SK-N-SH (cell line): ENCODE measurements around the gene ZNF407.

Experiments
- CHD2 ChIP-seq: fragments of 150-350 bp; IDR thresholded peaks from 2 replicates; pipeline ENCODE4 v1.6.1; 2018; ENCODE audit warnings: low read length; ENCODE audit not compliant: partially characterized antibody
- EP300 ChIP-seq, 2 experiments: IDR thresholded peaks; 2 replicates each; pipeline versions ENCODE4 v1.4.0 to v1.6.1; 2012; ENCODE audit warnings: borderline replicate concordance in 1 of 2, low read depth in 1 of 2, low read length in 1 of 2
- EZH2phosphoT487 ChIP-seq: fragments of 200-600 bp; sonication (generic); IDR thresholded peaks from 2 replicates; pipeline ENCODE4 v1.6.1; 2017; ENCODE audit warnings: low read depth, mixed run types, mild to moderate bottlenecking, antibody characterized with exemption, moderate library complexity, borderline replicate concordance
- FOXM1 ChIP-seq: IDR thresholded peaks from 2 replicates; pipeline ENCODE4 v1.4.0; 2012; ENCODE audit warnings: low read depth, mild to moderate bottlenecking
- MEF2A ChIP-seq: IDR thresholded peaks from 2 replicates; pipeline ENCODE4 v1.4.0; 2012; ENCODE audit warnings: low read depth, borderline replicate concordance
- MXI1 ChIP-seq: IDR thresholded peaks from 2 replicates; pipeline ENCODE4 v1.6.1; 2012; ENCODE audit warnings: mild to moderate bottlenecking, low read depth, low read length, improper control_type of control experiment
- TAF1 ChIP-seq: IDR thresholded peaks from 2 replicates; pipeline ENCODE4 v1.6.1; 2012; ENCODE audit warnings: low read depth, mild to moderate bottlenecking, low read length, moderate library complexity, borderline replicate concordance
- TEAD4 ChIP-seq: IDR thresholded peaks from 2 replicates; pipeline ENCODE4 v1.4.0; 2012; ENCODE audit warnings: mild to moderate bottlenecking, borderline replicate concordance; ENCODE audit not compliant: insufficient read depth
- YY1 ChIP-seq: IDR thresholded peaks from 2 replicates; pipeline ENCODE4 v1.4.0; 2012; ENCODE audit warnings: low read depth, mild to moderate bottlenecking
- TF ChIP-seq, protein P1 (sequence below): fragments of 200-600 bp; sonication (generic); IDR thresholded peaks from 2 replicates; pipeline ENCODE4 v1.6.1; 2017; ENCODE audit warnings: antibody characterized with exemption, mild to moderate bottlenecking, moderate library complexity
- TF ChIP-seq, protein P2 (sequence below): fragments of 150-350 bp; IDR thresholded peaks from 2 replicates; pipeline ENCODE4 v1.6.1; 2017; ENCODE audit warnings: antibody characterized with exemption, low read length, low read depth, borderline replicate concordance
- TF ChIP-seq, protein P3 (sequence below): IDR thresholded peaks from 2 replicates; pipeline ENCODE4 v1.4.0; 2012; ENCODE audit warnings: low read depth
- TF ChIP-seq, protein P4 (sequence below): IDR thresholded peaks from 2 replicates; pipeline ENCODE4 v1.6.1; 2012; ENCODE audit warnings: mild to moderate bottlenecking, low read depth, low read length, moderate library complexity

DNA sequence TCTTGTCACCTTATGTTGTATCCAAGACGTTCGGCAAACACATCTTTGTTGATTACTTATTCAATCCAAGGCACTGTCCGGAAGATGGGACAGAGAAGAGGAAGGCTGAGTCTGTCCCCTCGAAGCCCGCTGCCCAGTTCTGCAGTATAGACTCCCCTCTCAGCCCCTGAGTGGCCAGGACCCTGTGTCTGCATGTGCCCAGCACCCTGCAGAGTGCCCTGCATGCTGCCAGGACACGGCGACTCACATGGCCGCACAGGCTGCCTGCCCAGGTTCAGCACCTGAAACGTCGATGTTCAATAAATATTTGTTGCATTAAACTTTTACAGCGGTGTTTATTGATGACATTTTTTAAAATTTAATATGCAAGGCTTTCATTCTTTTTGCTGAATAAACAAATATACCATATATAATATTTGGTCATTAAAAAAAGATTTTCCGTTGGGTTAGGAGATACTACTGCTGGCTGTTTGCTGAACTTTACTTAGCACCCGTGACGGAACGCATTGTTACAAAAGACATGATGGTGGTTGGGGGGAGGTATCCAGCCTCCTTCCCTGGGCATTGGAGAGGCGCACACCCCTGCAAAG lies 464.7 kb downstream of the ZNF407 start:
- TF ChIP-seq, protein P1, sequence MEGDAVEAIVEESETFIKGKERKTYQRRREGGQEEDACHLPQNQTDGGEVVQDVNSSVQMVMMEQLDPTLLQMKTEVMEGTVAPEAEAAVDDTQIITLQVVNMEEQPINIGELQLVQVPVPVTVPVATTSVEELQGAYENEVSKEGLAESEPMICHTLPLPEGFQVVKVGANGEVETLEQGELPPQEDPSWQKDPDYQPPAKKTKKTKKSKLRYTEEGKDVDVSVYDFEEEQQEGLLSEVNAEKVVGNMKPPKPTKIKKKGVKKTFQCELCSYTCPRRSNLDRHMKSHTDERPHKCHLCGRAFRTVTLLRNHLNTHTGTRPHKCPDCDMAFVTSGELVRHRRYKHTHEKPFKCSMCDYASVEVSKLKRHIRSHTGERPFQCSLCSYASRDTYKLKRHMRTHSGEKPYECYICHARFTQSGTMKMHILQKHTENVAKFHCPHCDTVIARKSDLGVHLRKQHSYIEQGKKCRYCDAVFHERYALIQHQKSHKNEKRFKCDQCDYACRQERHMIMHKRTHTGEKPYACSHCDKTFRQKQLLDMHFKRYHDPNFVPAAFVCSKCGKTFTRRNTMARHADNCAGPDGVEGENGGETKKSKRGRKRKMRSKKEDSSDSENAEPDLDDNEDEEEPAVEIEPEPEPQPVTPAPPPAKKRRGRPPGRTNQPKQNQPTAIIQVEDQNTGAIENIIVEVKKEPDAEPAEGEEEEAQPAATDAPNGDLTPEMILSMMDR = no peak
- TF ChIP-seq TAF1 = no peak
- TF ChIP-seq, protein P2, sequence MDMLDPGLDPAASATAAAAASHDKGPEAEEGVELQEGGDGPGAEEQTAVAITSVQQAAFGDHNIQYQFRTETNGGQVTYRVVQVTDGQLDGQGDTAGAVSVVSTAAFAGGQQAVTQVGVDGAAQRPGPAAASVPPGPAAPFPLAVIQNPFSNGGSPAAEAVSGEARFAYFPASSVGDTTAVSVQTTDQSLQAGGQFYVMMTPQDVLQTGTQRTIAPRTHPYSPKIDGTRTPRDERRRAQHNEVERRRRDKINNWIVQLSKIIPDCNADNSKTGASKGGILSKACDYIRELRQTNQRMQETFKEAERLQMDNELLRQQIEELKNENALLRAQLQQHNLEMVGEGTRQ = no peak
- TF ChIP-seq FOXM1 = no peak
- TF ChIP-seq MEF2A = no peak
- no peak for TF ChIP-seq EP300 (IDR thresholded peaks at IDR 0.05; ENCODE audit: borderline replicate concordance in 1 of 2, low read depth in 1 of 2, low read length in 1 of 2)
- TF ChIP-seq TEAD4 = no peak
- TF ChIP-seq, protein P3, sequence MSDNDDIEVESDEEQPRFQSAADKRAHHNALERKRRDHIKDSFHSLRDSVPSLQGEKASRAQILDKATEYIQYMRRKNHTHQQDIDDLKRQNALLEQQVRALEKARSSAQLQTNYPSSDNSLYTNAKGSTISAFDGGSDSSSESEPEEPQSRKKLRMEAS = no peak
- TF ChIP-seq CHD2 = no peak
- TF ChIP-seq, protein P4, sequence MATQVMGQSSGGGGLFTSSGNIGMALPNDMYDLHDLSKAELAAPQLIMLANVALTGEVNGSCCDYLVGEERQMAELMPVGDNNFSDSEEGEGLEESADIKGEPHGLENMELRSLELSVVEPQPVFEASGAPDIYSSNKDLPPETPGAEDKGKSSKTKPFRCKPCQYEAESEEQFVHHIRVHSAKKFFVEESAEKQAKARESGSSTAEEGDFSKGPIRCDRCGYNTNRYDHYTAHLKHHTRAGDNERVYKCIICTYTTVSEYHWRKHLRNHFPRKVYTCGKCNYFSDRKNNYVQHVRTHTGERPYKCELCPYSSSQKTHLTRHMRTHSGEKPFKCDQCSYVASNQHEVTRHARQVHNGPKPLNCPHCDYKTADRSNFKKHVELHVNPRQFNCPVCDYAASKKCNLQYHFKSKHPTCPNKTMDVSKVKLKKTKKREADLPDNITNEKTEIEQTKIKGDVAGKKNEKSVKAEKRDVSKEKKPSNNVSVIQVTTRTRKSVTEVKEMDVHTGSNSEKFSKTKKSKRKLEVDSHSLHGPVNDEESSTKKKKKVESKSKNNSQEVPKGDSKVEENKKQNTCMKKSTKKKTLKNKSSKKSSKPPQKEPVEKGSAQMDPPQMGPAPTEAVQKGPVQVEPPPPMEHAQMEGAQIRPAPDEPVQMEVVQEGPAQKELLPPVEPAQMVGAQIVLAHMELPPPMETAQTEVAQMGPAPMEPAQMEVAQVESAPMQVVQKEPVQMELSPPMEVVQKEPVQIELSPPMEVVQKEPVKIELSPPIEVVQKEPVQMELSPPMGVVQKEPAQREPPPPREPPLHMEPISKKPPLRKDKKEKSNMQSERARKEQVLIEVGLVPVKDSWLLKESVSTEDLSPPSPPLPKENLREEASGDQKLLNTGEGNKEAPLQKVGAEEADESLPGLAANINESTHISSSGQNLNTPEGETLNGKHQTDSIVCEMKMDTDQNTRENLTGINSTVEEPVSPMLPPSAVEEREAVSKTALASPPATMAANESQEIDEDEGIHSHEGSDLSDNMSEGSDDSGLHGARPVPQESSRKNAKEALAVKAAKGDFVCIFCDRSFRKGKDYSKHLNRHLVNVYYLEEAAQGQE = no peak
- TF ChIP-seq MXI1 = no peak
- no peak for TF ChIP-seq YY1
- TF ChIP-seq EZH2phosphoT487 = no peak
